A549 (cell line): ENCODE results near the gene URI1. TPM values are rescaled to one million over a fixed set of nuclear protein-coding genes. Genes with fewer than 3 reads are reported as not detected.
"Not testable (repeated sequence)": the region's sequence is repeated elsewhere in the genome, so short reads cannot be mapped to it uniquely, and the experiment has no call there.

ENCODE experiments used
- ATAC-seq, 2 experiments: fragments of 200-7000 bp in 1 of 2; fragments of >200 bp in 1 of 2; cut with Nextera tagmentation in 1 of 2; cut with Tn5 transposase in 1 of 2; 3 replicates each; pipeline versions ENCODE4 v1.8.0 to v1.9.1; 2018 to 2020; ENCODE audit warnings: mild to moderate bottlenecking in 1 of 2, moderate library complexity in 1 of 2
- CTCF ChIA-PET: fragments of 300-600 bp; sonication (Branson Sonifier 250); formaldehyde crosslinking; extraction: SDS; loops from one replicate; lab custom pipeline; 2021; ENCODE audit warnings: antibody characterized with exemption, inconsistent platforms; lab: Yijun Ruan, JAX
- POLR2A ChIA-PET: fragments of 350-600 bp; formaldehyde crosslinking; extraction: SDS; loops from one replicate; lab custom pipeline; 2021; ENCODE audit warnings: antibody characterized with exemption, inconsistent platforms; lab: Yijun Ruan, JAX
- DNase-seq, 2 experiments: peaks; one replicate each; pipeline versions ENCODE4 v3.0.0 to v3.0.0-alpha.2; 2011 to 2016; ENCODE audit warnings: low read depth in 1 of 2, low spot score in 1 of 2
- FAIRE-seq: peaks from 2 replicates; lab custom pipeline; 2011; peaks lifted over from hg19 to GRCh38; lab: Jason Lieb, UNC
- H3K27ac ChIP-seq, 2 experiments: fragments of >200 bp; sonication (Bioruptor Twin); formaldehyde crosslinking; 3 replicates each; pipeline ENCODE4 v1.5.1; 2016 to 2017
- H3K4me1 ChIP-seq: fragments of >200 bp; sonication (Bioruptor Twin); formaldehyde crosslinking; 3 replicates; pipeline ENCODE4 v1.6.1; 2016
- H3K4me2 ChIP-seq: fragments of >200 bp; sonication (Bioruptor Twin); formaldehyde crosslinking; 3 replicates; pipeline ENCODE4 v1.6.1; 2016
- H3K4me3 ChIP-seq: fragments of >200 bp; sonication (Bioruptor Twin); formaldehyde crosslinking; 3 replicates; pipeline ENCODE4 v1.5.1; 2016
- H3K9me3 ChIP-seq: fragments of >200 bp; sonication (Bioruptor Twin); formaldehyde crosslinking; 3 replicates; pipeline ENCODE4 v1.6.1; 2016
- CBX8 ChIP-seq: fragments of 200-600 bp; sonication (generic); IDR thresholded peaks from 2 replicates; pipeline ENCODE4 v1.6.1; 2016
- CHD2 ChIP-seq: fragments of 150-350 bp; IDR thresholded peaks from 2 replicates; pipeline ENCODE4 v1.6.1; 2014; ENCODE audit warnings: low read length; ENCODE audit not compliant: partially characterized antibody
- FOSB ChIP-seq: fragments of 250-450 bp; sonication (Bioruptor Pico); IDR thresholded peaks from 2 replicates; pipeline ENCODE4 v1.5.0; 2020; ENCODE audit warnings: mild to moderate bottlenecking, moderate library complexity
- FOXS1 ChIP-seq: fragments of 250-450 bp; sonication (Bioruptor Pico); IDR thresholded peaks from 2 replicates; pipeline ENCODE4 v1.5.0; 2020; ENCODE audit warnings: mild to moderate bottlenecking, moderate library complexity
- JUN ChIP-seq, 2 experiments: fragments of >200 bp; sonication (Bioruptor Twin); formaldehyde crosslinking; IDR thresholded peaks; 2 replicates in 1 of 2; 3 replicates in 1 of 2; pipeline ENCODE4 v1.6.1; 2016 to 2017
- KDM5A ChIP-seq: fragments of 200-600 bp; sonication (generic); IDR thresholded peaks from 2 replicates; pipeline ENCODE4 v1.6.1; 2016; ENCODE audit warnings: antibody characterized with exemption, mild to moderate bottlenecking
- NFE2L2 ChIP-seq: fragments of 150-350 bp; conservative IDR thresholded peaks from 2 replicates; pipeline ENCODE4 v1.6.1; 2014; ENCODE audit warnings: low read length
- POLR2A ChIP-seq: IDR thresholded peaks from 2 replicates; pipeline ENCODE4 v1.6.1; 2012; ENCODE audit warnings: mild to moderate bottlenecking, low read length
- POLR2AphosphoS2 ChIP-seq: conservative IDR thresholded peaks from 2 replicates; pipeline ENCODE4 v1.6.1; 2012; ENCODE audit warnings: low read length, improper control_type of control experiment, inconsistent platforms
- RAD21 ChIP-seq, 2 experiments: fragments of >200 bp in 1 of 2; sonication (Bioruptor Twin) in 1 of 2; formaldehyde crosslinking in 1 of 2; IDR thresholded peaks in 1 of 2; conservative IDR thresholded peaks in 1 of 2; 2 replicates in 1 of 2; 3 replicates in 1 of 2; pipeline ENCODE4 v1.6.1; 2012 to 2018; ENCODE audit warnings: inconsistent platforms in 1 of 2
- RARB ChIP-seq: fragments of 250-450 bp; sonication (Bioruptor Pico); IDR thresholded peaks from 2 replicates; pipeline ENCODE4 v1.8.0; 2021; ENCODE audit warnings: mild to moderate bottlenecking, moderate library complexity
- RFX5 ChIP-seq: fragments of 450-650 bp; IDR thresholded peaks from 2 replicates; pipeline ENCODE4 v1.7.1; 2014; ENCODE audit warnings: antibody characterized with exemption, mild to moderate bottlenecking, moderate library complexity
- SMC3 ChIP-seq: fragments of >200 bp; sonication (Bioruptor Twin); formaldehyde crosslinking; IDR thresholded peaks from 3 replicates; pipeline ENCODE4 v1.6.1; 2018; ENCODE audit warnings: inconsistent platforms
- TFCP2L1 ChIP-seq: fragments of 250-450 bp; sonication (Bioruptor Pico); IDR thresholded peaks from 2 replicates; pipeline ENCODE4 v1.5.0; 2021; ENCODE audit warnings: mild to moderate bottlenecking
- ZC3H11A ChIP-seq: fragments of 450-650 bp; IDR thresholded peaks from 2 replicates; pipeline ENCODE4 v1.6.1; 2014; ENCODE audit warnings: antibody characterized with exemption, mild to moderate bottlenecking
- WGBS: methylation state at CpG from one replicate; pipeline ENCODE4 v1.1.6; 2017; ENCODE audit errors: missing lambda C conversion rate; 5-methylcytosine and 5-hydroxymethylcytosine counted together
- polyA plus RNA-seq, 4 experiments: library from polyadenylated mRNA; depleted of rRNA in 3 of 4; stranded (reverse); fragments of >200 nt; fragmentation: RNase III in 1 of 4; extraction: RNeasy Plus Mini Kit Qiagen cat#74134 plus additional on column Dnase treatment in 1 of 4; gene quantifications; 2 replicates in 3 of 4; 3 replicates in 1 of 4; pipeline ENCODE4 v1.2.3, GENCODE V29; 2011 to 2017
- TF ChIP-seq, protein P1 (sequence below): fragments of >200 bp; sonication (Bioruptor Twin); formaldehyde crosslinking; IDR thresholded peaks from 3 replicates; pipeline ENCODE4 v1.5.1; 2016
- TF ChIP-seq, protein P2 (sequence below): IDR thresholded peaks from 2 replicates; pipeline ENCODE4 v1.6.1; 2012
- TF ChIP-seq, protein P3 (sequence below): fragments of 250-450 bp; sonication (Bioruptor Pico); IDR thresholded peaks from 2 replicates; pipeline ENCODE4 v1.5.0; 2021; ENCODE audit warnings: mild to moderate bottlenecking, moderate library complexity, borderline replicate concordance
- TF ChIP-seq, protein P4 (sequence below): fragments of >200 bp; sonication (Bioruptor Twin); formaldehyde crosslinking; IDR thresholded peaks from 2 replicates; pipeline ENCODE4 v1.6.1; 2016

The URI1 gene
- polyA plus RNA-seq, 2 of the 4 experiments (the other 2 are of a cell fraction) = 116 to 228 TPM

DNA sequence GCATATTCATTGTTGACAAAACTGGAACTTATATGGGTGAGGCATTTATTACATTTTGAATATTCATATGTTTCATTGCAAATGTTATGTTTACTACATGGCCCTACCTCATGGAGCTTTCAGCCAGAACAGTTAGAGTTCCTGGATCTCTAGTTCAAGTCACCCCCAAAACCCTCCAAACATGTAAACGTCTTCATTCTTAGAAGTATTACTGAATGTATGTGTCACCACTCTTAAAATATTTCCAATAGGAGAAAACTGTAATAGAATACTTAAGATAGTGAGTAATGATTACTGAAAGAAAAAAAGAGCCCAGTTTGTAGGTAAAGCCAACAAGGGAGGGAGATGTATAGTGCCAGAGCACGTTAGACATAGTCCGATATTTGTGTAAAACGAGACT, 23.5 kb downstream of the URI1 start:
- TF ChIP-seq NFE2L2 = no peak
- TF ChIP-seq FOSB (CRISPR knock-in tag) = no peak
- TF ChIP-seq CBX8 = no peak
- no peak for TF ChIP-seq FOXS1 (CRISPR knock-in tag)
- H3K4me2 ChIP-seq = 0 out of 3 replicates have a peak overlapping the region, but pooled peaks have one; percentile 3
- H3K4me3 ChIP-seq = no peak overlapping the region
- ChIA-PET POLR2A (no interaction called here), CTCF (interaction anchor here (0.6 to 3.5 kb wide), 7 partner anchors 20 to 249 kb away, joined by 3 to 19 read pairs (median 4); no protein-coding TSS in a partner anchor)
- peak; percentile 88 for FAIRE-seq
- no peak overlapping the region for H3K27ac ChIP-seq
- no peak for DNase-seq
- H3K9me3 ChIP-seq = no peaks in the 10 kb centered on the region
- peaks cover 43% of the 10 kb centered on the region for H3K4me1 ChIP-seq
- 50% methylated on average over 4 of the region's 4 CpGs for WGBS
- ATAC-seq = peak in 1 of 2 experiments; percentile 22; a peak in 3 of 6 replicates

DNA sequence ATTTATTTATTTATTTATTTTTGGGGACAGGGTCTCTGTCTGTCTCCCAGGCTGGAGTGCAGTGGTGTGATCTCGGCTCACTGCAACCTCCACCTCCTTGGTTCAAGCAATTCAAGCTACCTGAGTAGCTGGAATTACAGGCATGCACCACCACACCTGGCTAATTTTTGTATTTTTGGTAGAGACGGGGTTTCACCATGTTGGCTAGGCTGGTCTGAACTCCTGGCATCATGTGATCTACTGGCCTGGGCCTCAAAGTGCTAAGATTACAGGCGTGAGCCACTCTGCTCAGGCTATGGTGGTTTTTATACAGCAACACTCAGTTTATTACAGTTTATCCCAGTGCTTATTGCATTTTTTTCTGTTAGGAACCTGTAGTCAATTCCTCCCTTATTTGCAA, 24.1 kb downstream of the URI1 start:
- TF ChIP-seq ZC3H11A = peak; percentile 12; the same call in 1 of the 2 replicates

DNA sequence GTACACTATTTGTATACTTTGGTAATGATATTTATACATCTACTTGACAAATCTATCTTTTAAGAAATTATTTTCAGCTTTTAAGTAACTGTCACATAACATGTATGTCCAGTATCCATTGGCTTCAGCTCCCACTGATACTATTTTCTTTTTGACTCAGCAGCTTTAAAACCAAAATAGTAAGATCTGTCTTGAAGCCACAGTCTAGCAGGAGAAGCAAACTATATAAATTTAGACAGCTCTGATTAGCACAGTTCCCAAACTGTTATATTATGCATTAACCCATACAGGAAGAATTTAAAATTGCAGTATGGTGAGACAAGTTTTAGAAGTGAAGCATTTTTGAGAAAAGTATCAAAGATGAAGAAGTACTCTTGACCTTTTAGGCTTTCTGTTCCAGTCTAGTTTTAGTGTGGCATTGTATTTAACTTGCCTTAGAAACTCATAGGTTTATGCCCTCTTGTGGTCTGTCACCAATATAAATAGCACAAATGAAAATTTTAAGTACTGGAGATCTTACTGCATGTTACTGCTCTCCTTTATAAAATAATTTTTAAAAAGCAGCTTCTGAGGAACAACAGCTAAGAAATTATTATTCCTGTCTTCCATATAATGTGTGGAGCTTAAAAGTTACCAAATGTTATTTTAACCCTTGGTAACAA, 24.7 kb downstream of the URI1 start:
- DNase-seq = peak in 1 of 2 experiments; percentile 57
- peaks cover 47% of the 10 kb centered on the region for H3K4me1 ChIP-seq
- no peak overlapping the region; the same call in 1 of the 3 replicates for H3K4me2 ChIP-seq
- POLR2A ChIA-PET = interaction anchor here (0.9 kb wide), 1 partner anchor 25 kb away, joined by 3 read pairs; the partner anchor contains the start of gene URI1
- H3K9me3 ChIP-seq = no peaks in the 10 kb centered on the region
- H3K4me3 ChIP-seq = no peak overlapping the region
- H3K27ac ChIP-seq = no peak overlapping the region
- CTCF ChIA-PET = interaction anchor here (0.6 to 3.5 kb wide), 35 partner anchors 9 to 703 kb away, joined by 3 to 19 read pairs (median 3); partner anchors contain the start of genes POP4 and URI1
- peak; percentile 100 for FAIRE-seq
- TF ChIP-seq RAD21 (conservative IDR thresholded peaks at IDR 0.05 in 1 of 2, IDR thresholded peaks at IDR 0.05 in 1 of 2) (peak; percentile 38 to 45; a peak in 4 of 5 replicates), SMC3 (peak; percentile 49), RFX5 (no peak)
- TF ChIP-seq, protein P1, sequence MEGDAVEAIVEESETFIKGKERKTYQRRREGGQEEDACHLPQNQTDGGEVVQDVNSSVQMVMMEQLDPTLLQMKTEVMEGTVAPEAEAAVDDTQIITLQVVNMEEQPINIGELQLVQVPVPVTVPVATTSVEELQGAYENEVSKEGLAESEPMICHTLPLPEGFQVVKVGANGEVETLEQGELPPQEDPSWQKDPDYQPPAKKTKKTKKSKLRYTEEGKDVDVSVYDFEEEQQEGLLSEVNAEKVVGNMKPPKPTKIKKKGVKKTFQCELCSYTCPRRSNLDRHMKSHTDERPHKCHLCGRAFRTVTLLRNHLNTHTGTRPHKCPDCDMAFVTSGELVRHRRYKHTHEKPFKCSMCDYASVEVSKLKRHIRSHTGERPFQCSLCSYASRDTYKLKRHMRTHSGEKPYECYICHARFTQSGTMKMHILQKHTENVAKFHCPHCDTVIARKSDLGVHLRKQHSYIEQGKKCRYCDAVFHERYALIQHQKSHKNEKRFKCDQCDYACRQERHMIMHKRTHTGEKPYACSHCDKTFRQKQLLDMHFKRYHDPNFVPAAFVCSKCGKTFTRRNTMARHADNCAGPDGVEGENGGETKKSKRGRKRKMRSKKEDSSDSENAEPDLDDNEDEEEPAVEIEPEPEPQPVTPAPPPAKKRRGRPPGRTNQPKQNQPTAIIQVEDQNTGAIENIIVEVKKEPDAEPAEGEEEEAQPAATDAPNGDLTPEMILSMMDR = peak; percentile 66
- peak; percentile 75 to 84; a peak in 5 of 6 replicates for ATAC-seq

More for the DNA sequence above, 24.1 kb downstream of the URI1 start:
- not testable (repeated sequence) for FAIRE-seq, H3K27ac ChIP-seq, H3K9me3 ChIP-seq, DNase-seq, H3K4me3 ChIP-seq, H3K4me2 ChIP-seq
- ATAC-seq = peak in 1 of 2 experiments; percentile 53; a peak in 3 of 6 replicates
- peaks cover 43% of the 10 kb centered on the region for H3K4me1 ChIP-seq
- ChIA-PET CTCF (interaction anchor here (0.6 to 3.5 kb wide), 30 partner anchors 10 to 704 kb away, joined by 3 to 19 read pairs (median 3); partner anchors contain the start of genes POP4 and URI1), POLR2A (interaction anchor here (0.9 kb wide), 1 partner anchor 24 kb away, joined by 3 read pairs; the partner anchor contains the start of gene URI1)
- 87% methylated on average over 3 of the region's 3 CpGs for WGBS

DNA sequence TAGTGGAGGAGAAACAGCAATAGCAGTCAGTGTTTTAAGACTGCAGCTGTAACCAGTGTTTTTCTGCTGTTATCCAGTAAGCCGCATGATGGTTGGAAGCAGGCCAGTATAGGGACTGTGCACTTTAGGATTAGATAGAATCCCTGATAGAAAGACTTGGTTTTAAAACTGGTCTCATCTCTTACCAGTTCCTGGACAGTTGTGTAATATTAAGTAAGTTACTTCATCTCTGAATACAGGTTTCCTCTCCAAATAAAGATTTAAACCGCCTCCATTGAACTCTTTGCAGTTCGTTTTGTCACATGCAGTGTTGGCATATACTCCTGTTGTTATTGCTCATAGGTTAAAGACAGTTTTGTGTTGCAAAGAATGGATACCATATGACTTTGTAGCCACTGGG, 25.6 kb downstream of the URI1 start:
- ATAC-seq = peak in 1 of 2 experiments; percentile 10; a peak in 3 of 6 replicates
- no peak for DNase-seq
- CTCF ChIA-PET = interaction anchor here (0.6 to 3.5 kb wide), 19 partner anchors 9 to 674 kb away, joined by 3 to 19 read pairs (median 4); partner anchors contain the start of gene POP4
- peak overlapping the region; percentile 2; the same call in 1 of the 3 replicates for H3K4me2 ChIP-seq
- no peak for FAIRE-seq
- no peaks in the 10 kb centered on the region for H3K9me3 ChIP-seq
- no peak overlapping the region for H3K4me3 ChIP-seq
- TF ChIP-seq TFCP2L1 (no peak), CHD2 (no peak), POLR2AphosphoS2 (no peak), KDM5A (no peak), JUN (IDR thresholded peaks at IDR 0.05) (no peak), FOXS1 (CRISPR knock-in tag) (no peak), RARB (no peak), POLR2A (no peak)
- TF ChIP-seq, protein P2, sequence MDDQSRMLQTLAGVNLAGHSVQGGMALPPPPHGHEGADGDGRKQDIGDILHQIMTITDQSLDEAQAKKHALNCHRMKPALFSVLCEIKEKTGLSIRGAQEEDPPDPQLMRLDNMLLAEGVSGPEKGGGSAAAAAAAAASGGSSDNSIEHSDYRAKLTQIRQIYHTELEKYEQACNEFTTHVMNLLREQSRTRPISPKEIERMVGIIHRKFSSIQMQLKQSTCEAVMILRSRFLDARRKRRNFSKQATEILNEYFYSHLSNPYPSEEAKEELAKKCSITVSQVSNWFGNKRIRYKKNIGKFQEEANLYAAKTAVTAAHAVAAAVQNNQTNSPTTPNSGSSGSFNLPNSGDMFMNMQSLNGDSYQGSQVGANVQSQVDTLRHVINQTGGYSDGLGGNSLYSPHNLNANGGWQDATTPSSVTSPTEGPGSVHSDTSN = no peak
- TF ChIP-seq, protein P3, sequence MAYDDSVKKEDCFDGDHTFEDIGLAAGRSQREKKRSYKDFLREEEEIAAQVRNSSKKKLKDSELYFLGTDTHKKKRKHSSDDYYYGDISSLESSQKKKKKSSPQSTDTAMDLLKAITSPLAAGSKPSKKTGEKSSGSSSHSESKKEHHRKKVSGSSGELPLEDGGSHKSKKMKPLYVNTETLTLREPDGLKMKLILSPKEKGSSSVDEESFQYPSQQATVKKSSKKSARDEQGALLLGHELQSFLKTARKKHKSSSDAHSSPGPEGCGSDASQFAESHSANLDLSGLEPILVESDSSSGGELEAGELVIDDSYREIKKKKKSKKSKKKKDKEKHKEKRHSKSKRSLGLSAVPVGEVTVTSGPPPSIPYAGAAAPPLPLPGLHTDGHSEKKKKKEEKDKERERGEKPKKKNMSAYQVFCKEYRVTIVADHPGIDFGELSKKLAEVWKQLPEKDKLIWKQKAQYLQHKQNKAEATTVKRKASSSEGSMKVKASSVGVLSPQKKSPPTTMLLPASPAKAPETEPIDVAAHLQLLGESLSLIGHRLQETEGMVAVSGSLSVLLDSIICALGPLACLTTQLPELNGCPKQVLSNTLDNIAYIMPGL = no peak
- TF ChIP-seq, protein P4, sequence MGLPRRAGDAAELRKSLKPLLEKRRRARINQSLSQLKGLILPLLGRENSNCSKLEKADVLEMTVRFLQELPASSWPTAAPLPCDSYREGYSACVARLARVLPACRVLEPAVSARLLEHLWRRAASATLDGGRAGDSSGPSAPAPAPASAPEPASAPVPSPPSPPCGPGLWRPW = no peak
- TF ChIP-seq, all 56 proteins: peak for 0
- 79% methylated on average over 3 of the region's 3 CpGs for WGBS
- POLR2A ChIA-PET = no interaction called here
- peaks cover 51% of the 10 kb centered on the region for H3K4me1 ChIP-seq
- no peak overlapping the region for H3K27ac ChIP-seq
